DMS114 treated with DMSO at 0.1 percent for 48 hours (cell line): ENCODE results near the gene RAD51B.

Experiments used
- DNase-seq: peaks from one replicate; lab custom pipeline; 2025; ENCODE audit not compliant: unreplicated experiment; lab: John Stamatoyannopoulos, UW

The RAD51B gene

GRCh38 chr14:67892466-67893100 is 73.0 kb downstream of the RAD51B start:
- DNase-seq = no peak

- DNase-seq = no peak
Observed at GRCh38 chr14:67900231-67900630, 80.7 kb downstream of the RAD51B start.

- DNase-seq = no peak
Observed at GRCh38 chr14:67908052-67908754, 88.6 kb downstream of the RAD51B start.

GRCh38 chr14:67911562-67911961 is 92.0 kb downstream of the RAD51B start:
- DNase-seq = no peak

- DNase-seq = no peak
Observed at GRCh38 chr14:67916430-67916829, 96.9 kb downstream of the RAD51B start.

- no peak for DNase-seq
Observed at GRCh38 chr14:67917006-67917405, 97.4 kb downstream of the RAD51B start.

GRCh38 chr14:67918838-67919237 is 99.3 kb downstream of the RAD51B start:
- DNase-seq = no peak

- no peak for DNase-seq
Observed at GRCh38 chr14:67919259-67920032, 99.9 kb downstream of the RAD51B start.

- DNase-seq = no peak
Observed at GRCh38 chr14:67926821-67927220, 107.2 kb downstream of the RAD51B start.

- no peak for DNase-seq
Observed at GRCh38 chr14:67927244-67927643, 107.7 kb downstream of the RAD51B start.

GRCh38 chr14:67928375-67928774 is 108.8 kb downstream of the RAD51B start:
- no peak for DNase-seq

GRCh38 chr14:67932708-67933246 is 113.2 kb downstream of the RAD51B start:
- no peak for DNase-seq

- DNase-seq = no peak
Observed at GRCh38 chr14:67933266-67933665, 113.7 kb downstream of the RAD51B start.

GRCh38 chr14:67934087-67934486 is 114.5 kb downstream of the RAD51B start:
- peak; percentile 52 for DNase-seq

GRCh38 chr14:67934862-67935261 is 115.3 kb downstream of the RAD51B start:
- no peak for DNase-seq

- no peak for DNase-seq
Observed at GRCh38 chr14:67935371-67935770, 115.8 kb downstream of the RAD51B start.

- no peak for DNase-seq
Observed at GRCh38 chr14:67938071-67938470, 118.5 kb downstream of the RAD51B start.

GRCh38 chr14:67940486-67941455 is 121.2 kb downstream of the RAD51B start:
- DNase-seq = no peak

GRCh38 chr14:67941456-67942018 is 122.0 kb downstream of the RAD51B start:
- DNase-seq = no peak

- DNase-seq = no peak
Observed at GRCh38 chr14:67942080-67942710, 122.6 kb downstream of the RAD51B start.
